GM23338 (cell line): ENCODE measurements around the gene ME2. TPM values are rescaled to one million over a fixed set of nuclear protein-coding genes. Genes with fewer than 3 reads are reported as not detected.

Experiments used
- ATAC-seq: fragments of 200-7000 bp; cut with Tn5 transposase; 3 replicates; pipeline ENCODE4 v1.9.1; 2020
- DNase-seq: peaks from one replicate; pipeline ENCODE4 v3.0.0-alpha.2; 2015; ENCODE audit warnings: low spot score
- H2AFZ ChIP-seq: fragments of 200-600 bp; sonication (generic); 2 replicates; pipeline ENCODE4 v1.8.0; 2016; ENCODE audit warnings: antibody characterized with exemption, mild to moderate bottlenecking, moderate library complexity
- H3F3A ChIP-seq: fragments of 200-600 bp; sonication (generic); replicated peaks from 2 replicates; pipeline ENCODE4 v1.8.0; 2017; ENCODE audit warnings: antibody characterized with exemption, mixed run types, low read depth
- H3K27ac ChIP-seq: fragments of 200-600 bp; sonication (generic); 2 replicates; pipeline ENCODE4 v1.6.1; 2016; ENCODE audit warnings: low read depth
- H3K27me3 ChIP-seq: fragments of 200-600 bp; sonication (generic); 2 replicates; pipeline ENCODE4 v1.8.0; 2016; ENCODE audit warnings: mild to moderate bottlenecking, mixed run types, moderate library complexity; ENCODE audit not compliant: insufficient read depth
- H3K36me3 ChIP-seq: fragments of 200-600 bp; sonication (generic); 2 replicates; pipeline ENCODE4 v1.8.0; 2016; ENCODE audit warnings: mild to moderate bottlenecking; ENCODE audit not compliant: insufficient read depth
- H3K4me1 ChIP-seq: fragments of 200-600 bp; sonication (generic); 2 replicates; pipeline ENCODE4 v1.8.0; 2016; ENCODE audit warnings: mild to moderate bottlenecking, moderate library complexity; ENCODE audit not compliant: insufficient read depth
- H3K4me2 ChIP-seq: fragments of 200-600 bp; sonication (generic); 2 replicates; pipeline ENCODE4 v1.7.1; 2017; ENCODE audit warnings: mixed run types
- H3K4me3 ChIP-seq: fragments of 200-600 bp; sonication (generic); 2 replicates; pipeline ENCODE4 v1.6.1; 2016; ENCODE audit warnings: mixed run types
- H3K79me2 ChIP-seq: fragments of 200-600 bp; sonication (generic); replicated peaks from 2 replicates; pipeline ENCODE4 v1.8.0; 2017; ENCODE audit warnings: mild to moderate bottlenecking; ENCODE audit not compliant: insufficient read depth
- H3K9me2 ChIP-seq: fragments of 200-600 bp; sonication (generic); 2 replicates; pipeline ENCODE4 v1.8.0; 2017; ENCODE audit not compliant: insufficient read depth
- H4K20me1 ChIP-seq: fragments of 200-600 bp; sonication (generic); replicated peaks from 2 replicates; pipeline ENCODE4 v1.8.0; 2017; ENCODE audit warnings: mild to moderate bottlenecking; ENCODE audit not compliant: insufficient read depth
- H3K27ac Mint-ChIP-seq: 2 replicates; pipeline ENCODE4 v1.8.0; 2020; ENCODE audit warnings: inconsistent platforms, mild to moderate bottlenecking, moderate library complexity, mixed read lengths
- H3K27me3 Mint-ChIP-seq: 3 replicates; pipeline ENCODE4 v1.8.0; 2022; ENCODE audit warnings: low read depth, mild to moderate bottlenecking, moderate library complexity, mixed read lengths, inconsistent platforms; ENCODE audit not compliant: insufficient read depth, poor library complexity
- H3K36me3 Mint-ChIP-seq: 3 replicates; pipeline ENCODE4 v1.8.0; 2021; ENCODE audit warnings: low read depth, mild to moderate bottlenecking, inconsistent platforms, moderate library complexity, mixed read lengths
- H3K4me1 Mint-ChIP-seq: 3 replicates; pipeline ENCODE4 v1.8.0; 2020; ENCODE audit warnings: mild to moderate bottlenecking, inconsistent platforms, mixed read lengths
- H3K4me3 Mint-ChIP-seq: 3 replicates; pipeline ENCODE4 v1.8.0; 2021; ENCODE audit warnings: moderate library complexity, mild to moderate bottlenecking, inconsistent platforms, mixed read lengths
- H3K9me3 Mint-ChIP-seq: 3 replicates; pipeline ENCODE4 v1.8.0; 2020; ENCODE audit warnings: moderate library complexity, mild to moderate bottlenecking, inconsistent platforms, mixed read lengths
- CREB1 ChIP-seq: fragments of 250-450 bp; sonication (Bioruptor Pico); IDR thresholded peaks from 2 replicates; pipeline ENCODE4 v1.5.0; 2020; ENCODE audit warnings: low read depth, mild to moderate bottlenecking, moderate library complexity
- ETS1 ChIP-seq: IDR thresholded peaks from 2 replicates; pipeline ENCODE4 v1.6.1; 2016; ENCODE audit warnings: antibody characterized with exemption
- EZH2 ChIP-seq: fragments of 200-600 bp; sonication (generic); IDR thresholded peaks from one replicate; pipeline ENCODE4 v1.8.0; 2017; ENCODE audit warnings: antibody characterized with exemption, mild to moderate bottlenecking, low read depth; ENCODE audit not compliant: unreplicated experiment
- EZH2phosphoT487 ChIP-seq: fragments of 200-600 bp; sonication (generic); IDR thresholded peaks from one replicate; pipeline ENCODE4 v1.8.1; 2018; ENCODE audit warnings: antibody characterized with exemption; ENCODE audit not compliant: unreplicated experiment
- JUNB ChIP-seq: IDR thresholded peaks from one replicate; pipeline ENCODE4 v1.6.1; 2016; ENCODE audit warnings: antibody characterized with exemption; ENCODE audit not compliant: unreplicated experiment
- NANOG ChIP-seq: IDR thresholded peaks from 2 replicates; pipeline ENCODE4 v1.6.1; 2016; ENCODE audit warnings: antibody characterized with exemption, borderline replicate concordance
- POLR2AphosphoS5 ChIP-seq: IDR thresholded peaks from 2 replicates; pipeline ENCODE4 v1.6.1; 2016; ENCODE audit warnings: antibody characterized with exemption, low read depth
- REST ChIP-seq: IDR thresholded peaks from one replicate; pipeline ENCODE4 v1.6.1; 2018; ENCODE audit warnings: antibody characterized with exemption; ENCODE audit not compliant: unreplicated experiment
- STAT1 ChIP-seq: IDR thresholded peaks from one replicate; pipeline ENCODE4 v1.6.1; 2016; ENCODE audit warnings: antibody characterized with exemption; ENCODE audit not compliant: unreplicated experiment
- ZNF114 ChIP-seq: fragments of 250-450 bp; sonication (Bioruptor Pico); IDR thresholded peaks from 2 replicates; pipeline ENCODE4 v1.5.0; 2020; ENCODE audit warnings: mild to moderate bottlenecking, moderate library complexity
- ZNF331 ChIP-seq: fragments of 250-450 bp; sonication (Bioruptor Pico); IDR thresholded peaks from 2 replicates; pipeline ENCODE4 v1.5.0; 2020; ENCODE audit warnings: low read depth, mild to moderate bottlenecking, moderate library complexity
- ZNF462 ChIP-seq: fragments of 250-450 bp; sonication (Bioruptor Pico); IDR thresholded peaks from 2 replicates; pipeline ENCODE4 v1.5.0; 2020; ENCODE audit warnings: mild to moderate bottlenecking, moderate library complexity
- polyA plus RNA-seq: library from polyadenylated mRNA; unstranded; fragments of >200 nt; fragmentation: Nextera tagmentation; extraction: Ambion mirVana; gene quantifications from 2 replicates; pipeline ENCODE4 v1.2.1, GENCODE V29; 2016
- total RNA-seq: library from RNA; depleted of rRNA; stranded (reverse); fragments of >200 nt; shearing (Covaris generic); gene quantifications from 2 replicates; pipeline ENCODE4 v1.2.3, GENCODE V29; 2014
- TF ChIP-seq, protein P1 (sequence below), 2 experiments: fragments of 200-600 bp in 1 of 2; sonication (generic) in 1 of 2; conservative IDR thresholded peaks; 2 replicates each; pipeline versions ENCODE4 v1.5.1 to v1.6.1; 2016 to 2017; ENCODE audit warnings: antibody characterized with exemption in 2 of 2, low read depth in 2 of 2, mild to moderate bottlenecking in 2 of 2, moderate library complexity in 1 of 2

Gene ME2
- total and polyA plus RNA-seq, 2 experiments from 2014 or later: 61.0 to 102 TPM

- Histone ChIP-seq H3K4me3 (no peak overlapping the region), H3K4me1 (no peaks in the 10 kb centered on the region), H4K20me1 (no peaks in the 10 kb centered on the region), H2AFZ (no peak overlapping the region), H3K4me2 (no peak overlapping the region), H3K27ac (no peak overlapping the region), H3K36me3 (peaks cover 8% of the 10 kb centered on the region), H3K27me3 (no peaks in the 10 kb centered on the region), H3K79me2 (no peaks in the 10 kb centered on the region), H3K9me2 (no peaks in the 10 kb centered on the region), H3F3A (no peaks in the 10 kb centered on the region)
- Mint-ChIP-seq H3K4me3 (no peak overlapping the region), H3K27me3 (peaks cover 2% of the 10 kb centered on the region), H3K9me3 (no peaks in the 10 kb centered on the region), H3K36me3 (peaks cover 11% of the 10 kb centered on the region; the same call in 1 of the 3 replicates), H3K4me1 (no peaks in the 10 kb centered on the region), H3K27ac (no peak overlapping the region)
- ATAC-seq (no peak), DNase-seq (no peak)
- TF ChIP-seq ETS1: no peak
- TF ChIP-seq POLR2AphosphoS5: no peak
- no peak for TF ChIP-seq JUNB
- no peak for TF ChIP-seq ZNF462
- no peak for TF ChIP-seq EZH2
- no peak for TF ChIP-seq ZNF114 (CRISPR knock-in tag)
- TF ChIP-seq, protein P1, sequence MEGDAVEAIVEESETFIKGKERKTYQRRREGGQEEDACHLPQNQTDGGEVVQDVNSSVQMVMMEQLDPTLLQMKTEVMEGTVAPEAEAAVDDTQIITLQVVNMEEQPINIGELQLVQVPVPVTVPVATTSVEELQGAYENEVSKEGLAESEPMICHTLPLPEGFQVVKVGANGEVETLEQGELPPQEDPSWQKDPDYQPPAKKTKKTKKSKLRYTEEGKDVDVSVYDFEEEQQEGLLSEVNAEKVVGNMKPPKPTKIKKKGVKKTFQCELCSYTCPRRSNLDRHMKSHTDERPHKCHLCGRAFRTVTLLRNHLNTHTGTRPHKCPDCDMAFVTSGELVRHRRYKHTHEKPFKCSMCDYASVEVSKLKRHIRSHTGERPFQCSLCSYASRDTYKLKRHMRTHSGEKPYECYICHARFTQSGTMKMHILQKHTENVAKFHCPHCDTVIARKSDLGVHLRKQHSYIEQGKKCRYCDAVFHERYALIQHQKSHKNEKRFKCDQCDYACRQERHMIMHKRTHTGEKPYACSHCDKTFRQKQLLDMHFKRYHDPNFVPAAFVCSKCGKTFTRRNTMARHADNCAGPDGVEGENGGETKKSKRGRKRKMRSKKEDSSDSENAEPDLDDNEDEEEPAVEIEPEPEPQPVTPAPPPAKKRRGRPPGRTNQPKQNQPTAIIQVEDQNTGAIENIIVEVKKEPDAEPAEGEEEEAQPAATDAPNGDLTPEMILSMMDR (conservative IDR thresholded peaks at IDR 0.05; ENCODE audit: low read depth in 2 of 2): no peak
- no peak for TF ChIP-seq ZNF331 (CRISPR knock-in tag)
- no peak for TF ChIP-seq EZH2phosphoT487
- no peak for TF ChIP-seq STAT1
- no peak for TF ChIP-seq REST
- TF ChIP-seq CREB1 (CRISPR knock-in tag): no peak
- no peak for TF ChIP-seq NANOG
Observed at GRCh38 chr18:50934545-50935211, 55.8 kb downstream of the ME2 start.
